Memory B cell (primary cell): Measurements from ENCODE around the gene NUTF2.
"Not testable (repeated sequence)": the region's sequence is repeated elsewhere in the genome, so short reads cannot be mapped to it uniquely, and the experiment has no call there.

ENCODE experiments used
- ATAC-seq: fragments of 150-1000 bp; cut with Tn5 transposase; 2 replicates; pipeline ENCODE4 v1.10.0; 2021; ENCODE audit warnings: low read depth, mild to moderate bottlenecking, moderate library complexity
- DNase-seq, 2 donors: peaks; one replicate each; pipeline ENCODE4 v3.0.0; 2022; ENCODE audit warnings: low spot score in 2 of 2
- H3K27ac Mint-ChIP-seq: one replicate; pipeline ENCODE4 v1.8.0; 2022; ENCODE audit warnings: mild to moderate bottlenecking, moderate library complexity, mixed read lengths
- H3K27me3 Mint-ChIP-seq: one replicate; pipeline ENCODE4 v1.8.0; 2022; ENCODE audit warnings: mixed read lengths
- H3K36me3 Mint-ChIP-seq: one replicate; pipeline ENCODE4 v1.8.0; 2022; ENCODE audit warnings: mild to moderate bottlenecking, mixed read lengths
- H3K4me1 Mint-ChIP-seq: one replicate; pipeline ENCODE4 v1.8.0; 2022; ENCODE audit warnings: mixed read lengths
- H3K4me3 Mint-ChIP-seq: one replicate; pipeline ENCODE4 v1.8.0; 2022; ENCODE audit warnings: mild to moderate bottlenecking, moderate library complexity, mixed read lengths
- H3K9me3 Mint-ChIP-seq: one replicate; pipeline ENCODE4 v1.8.0; 2022; ENCODE audit warnings: mixed read lengths

NUTF2 gene

DNA sequence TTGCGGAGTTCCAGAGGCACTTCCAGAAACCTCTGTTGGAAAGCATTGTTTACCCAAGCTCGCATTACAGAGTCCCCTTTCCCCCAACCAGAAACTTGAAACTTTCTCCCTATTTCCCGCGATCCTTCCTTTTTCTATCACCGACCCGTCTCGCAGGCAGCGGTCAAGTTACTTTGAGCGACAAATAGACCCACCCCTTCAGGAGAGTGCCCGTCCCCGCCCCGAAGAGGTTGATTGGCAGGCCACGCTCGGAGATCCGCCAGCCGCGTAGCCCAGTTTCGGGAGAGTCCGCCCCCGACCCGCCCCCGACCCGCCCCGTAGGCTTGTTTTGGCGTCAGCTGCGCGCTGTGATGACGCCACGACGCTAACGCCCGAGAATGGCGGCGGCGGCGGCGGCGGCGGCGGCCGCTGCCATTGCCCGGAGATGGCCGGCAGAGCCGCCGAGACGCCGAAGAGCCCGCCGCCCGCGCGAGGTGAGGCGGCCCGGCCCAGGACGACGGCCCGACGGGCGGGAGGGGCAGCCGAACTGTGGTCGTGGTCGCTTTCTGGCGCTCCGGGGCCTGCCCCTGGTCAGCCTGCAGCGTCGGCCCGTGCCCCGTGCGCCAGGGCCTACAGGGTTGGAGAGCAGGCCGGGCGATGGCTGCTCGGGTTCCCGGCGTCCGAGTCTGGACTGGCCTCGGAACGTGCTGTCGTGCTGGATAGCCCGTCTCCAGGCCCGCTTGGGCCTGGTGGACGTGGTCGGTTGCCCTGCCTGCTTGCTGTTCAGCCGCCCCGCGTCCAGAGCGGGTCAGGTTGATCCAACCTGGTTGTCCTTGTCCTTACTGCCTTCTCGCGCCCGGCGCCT lies 46.4 kb downstream of the NUTF2 start, which contains the start of gene PSKH1:
PSKH1 (plus strand) TSS at position 356 of the 844 bp plus-strand sequence. CDS start 15,496 bp downstream, outside the sequence.
- H3K4me3 Mint-ChIP-seq: peak within 1 kb of the TSS; percentile 97
- H3K9me3 Mint-ChIP-seq: no peaks in the 10 kb centered on the region

DNA sequence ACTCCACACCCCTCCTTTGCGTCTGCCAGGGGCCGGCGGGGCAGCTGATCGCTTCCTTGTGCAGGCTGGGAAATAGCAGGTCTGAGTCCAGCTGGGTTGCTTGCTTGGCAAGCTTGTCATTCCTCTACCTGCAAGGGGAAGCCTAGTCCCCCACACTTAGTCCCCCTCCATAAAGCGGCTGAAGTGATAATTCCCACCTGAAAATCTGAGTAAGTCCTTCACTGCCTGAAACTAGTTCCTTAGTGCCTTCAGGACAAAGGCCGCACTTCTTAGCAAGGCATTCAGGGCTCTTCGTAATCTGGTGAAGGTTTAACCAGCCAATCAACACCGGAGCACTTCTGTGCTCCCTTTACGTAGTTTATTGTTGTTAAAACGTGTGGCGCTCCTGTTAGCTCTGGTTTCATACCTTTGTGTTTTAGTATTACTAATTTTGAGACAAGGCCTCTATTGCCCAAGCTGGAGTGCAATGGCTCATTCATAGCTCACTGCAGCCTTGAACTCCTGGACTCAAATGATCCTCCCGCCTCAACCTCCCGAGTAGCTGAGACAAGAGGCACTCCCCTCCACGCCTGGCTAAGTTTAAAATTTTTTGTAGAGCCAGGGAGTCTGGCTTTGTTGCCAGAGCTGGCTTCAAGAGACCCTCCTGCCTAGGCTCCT lies 47.1 kb downstream of the NUTF2 start:
- H3K36me3 Mint-ChIP-seq: no peaks in the 10 kb centered on the region
- peak overlapping the region; percentile 88 for H3K27ac Mint-ChIP-seq
- peak overlapping the region; percentile 97 for H3K4me3 Mint-ChIP-seq
- H3K27me3 Mint-ChIP-seq: no peaks in the 10 kb centered on the region
- ATAC-seq: no peak
- H3K9me3 Mint-ChIP-seq: no peaks in the 10 kb centered on the region
- DNase-seq: no peak
- H3K4me1 Mint-ChIP-seq: peaks cover 17% of the 10 kb centered on the region

More for the DNA sequence above, 46.4 kb downstream of the NUTF2 start, which contains the start of gene PSKH1:
- peak; percentile 73 to 84 for DNase-seq
- peaks cover 17% of the 10 kb centered on the region for H3K4me1 Mint-ChIP-seq
- no peaks in the 10 kb centered on the region for H3K36me3 Mint-ChIP-seq
- ATAC-seq: peak; percentile 98
- no peaks in the 10 kb centered on the region for H3K27me3 Mint-ChIP-seq
- peak within 1 kb of the TSS; percentile 88 for H3K27ac Mint-ChIP-seq

DNA sequence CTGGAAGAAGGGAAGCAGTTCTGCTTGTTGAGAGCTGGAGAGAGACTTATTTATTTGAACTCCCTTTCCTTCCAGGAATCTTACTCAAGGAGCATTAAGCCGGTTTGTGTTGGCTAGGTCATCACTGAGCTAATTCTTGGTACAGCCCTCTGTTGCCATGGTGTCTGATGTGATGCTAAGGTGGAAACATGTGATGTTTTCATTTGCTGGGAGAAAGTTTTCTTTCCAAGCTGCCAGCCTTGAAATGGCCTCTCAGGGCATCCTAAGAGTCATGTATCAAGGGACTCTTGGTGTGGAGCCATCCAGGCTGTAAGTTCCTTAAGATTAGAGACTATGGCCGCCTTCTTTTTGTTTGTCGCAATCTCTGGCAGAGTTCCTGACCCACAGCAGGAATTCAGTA lies 50.5 kb downstream of the NUTF2 start:
- Mint-ChIP-seq H3K27ac (no peak overlapping the region), H3K9me3 (no peaks in the 10 kb centered on the region), H3K4me3 (no peak overlapping the region), H3K4me1 (peaks cover 23% of the 10 kb centered on the region), H3K36me3 (no peaks in the 10 kb centered on the region), H3K27me3 (no peaks in the 10 kb centered on the region)
- no peak for DNase-seq
- ATAC-seq: no peak

DNA sequence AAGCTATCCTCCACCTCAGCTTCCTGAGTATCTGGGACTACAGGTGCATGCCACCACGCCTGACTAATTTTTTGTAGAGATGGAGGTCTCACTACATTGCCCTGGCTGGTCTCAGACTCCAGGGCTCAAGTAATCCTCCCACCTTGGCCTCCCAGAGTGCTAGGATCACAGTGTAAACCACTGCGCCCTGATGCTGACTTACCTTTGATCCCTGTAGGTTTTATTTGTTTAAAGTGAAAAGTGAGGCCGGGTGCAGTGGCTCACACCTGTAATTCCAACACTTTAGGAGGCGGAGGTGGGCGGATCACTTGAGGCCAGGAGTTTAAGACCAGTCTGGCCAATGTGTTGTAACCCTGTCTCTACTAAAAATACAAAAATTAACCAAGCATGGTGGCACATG lies 55.0 kb downstream of the NUTF2 start:
- H3K27ac Mint-ChIP-seq: no peak overlapping the region
- no peak for ATAC-seq
- H3K36me3 Mint-ChIP-seq: peaks cover 7% of the 10 kb centered on the region
- no peak for DNase-seq
- no peak overlapping the region for H3K4me3 Mint-ChIP-seq
- H3K9me3 Mint-ChIP-seq: no peaks in the 10 kb centered on the region
- no peaks in the 10 kb centered on the region for H3K27me3 Mint-ChIP-seq
- H3K4me1 Mint-ChIP-seq: peaks cover 13% of the 10 kb centered on the region

DNA sequence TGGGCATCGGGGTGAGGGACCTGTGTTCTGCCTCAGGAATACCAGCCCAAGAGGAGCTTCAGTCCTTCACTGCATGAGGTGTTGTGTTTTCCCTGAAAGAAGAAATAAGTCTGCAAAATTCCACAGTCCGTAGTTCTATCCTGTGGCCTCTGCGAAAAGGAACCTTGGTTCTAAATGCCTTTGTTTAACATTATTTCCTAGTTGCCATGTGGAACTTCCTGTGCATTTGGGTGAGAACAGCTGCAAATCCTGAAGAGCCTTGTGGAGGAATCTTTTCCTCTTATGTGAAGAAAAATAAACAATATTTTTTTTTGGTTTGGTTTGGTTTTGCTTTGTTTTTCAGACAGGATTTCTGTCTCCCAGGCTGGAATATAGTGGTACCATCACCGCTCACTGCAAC lies 56.1 kb downstream of the NUTF2 start:
- no peak for ATAC-seq
- no peaks in the 10 kb centered on the region for H3K27me3 Mint-ChIP-seq
- H3K4me1 Mint-ChIP-seq: peaks cover 11% of the 10 kb centered on the region
- DNase-seq: no peak
- no peaks in the 10 kb centered on the region for H3K9me3 Mint-ChIP-seq
- no peak overlapping the region for H3K27ac Mint-ChIP-seq
- peaks cover 9% of the 10 kb centered on the region for H3K36me3 Mint-ChIP-seq
- no peak overlapping the region for H3K4me3 Mint-ChIP-seq

DNA sequence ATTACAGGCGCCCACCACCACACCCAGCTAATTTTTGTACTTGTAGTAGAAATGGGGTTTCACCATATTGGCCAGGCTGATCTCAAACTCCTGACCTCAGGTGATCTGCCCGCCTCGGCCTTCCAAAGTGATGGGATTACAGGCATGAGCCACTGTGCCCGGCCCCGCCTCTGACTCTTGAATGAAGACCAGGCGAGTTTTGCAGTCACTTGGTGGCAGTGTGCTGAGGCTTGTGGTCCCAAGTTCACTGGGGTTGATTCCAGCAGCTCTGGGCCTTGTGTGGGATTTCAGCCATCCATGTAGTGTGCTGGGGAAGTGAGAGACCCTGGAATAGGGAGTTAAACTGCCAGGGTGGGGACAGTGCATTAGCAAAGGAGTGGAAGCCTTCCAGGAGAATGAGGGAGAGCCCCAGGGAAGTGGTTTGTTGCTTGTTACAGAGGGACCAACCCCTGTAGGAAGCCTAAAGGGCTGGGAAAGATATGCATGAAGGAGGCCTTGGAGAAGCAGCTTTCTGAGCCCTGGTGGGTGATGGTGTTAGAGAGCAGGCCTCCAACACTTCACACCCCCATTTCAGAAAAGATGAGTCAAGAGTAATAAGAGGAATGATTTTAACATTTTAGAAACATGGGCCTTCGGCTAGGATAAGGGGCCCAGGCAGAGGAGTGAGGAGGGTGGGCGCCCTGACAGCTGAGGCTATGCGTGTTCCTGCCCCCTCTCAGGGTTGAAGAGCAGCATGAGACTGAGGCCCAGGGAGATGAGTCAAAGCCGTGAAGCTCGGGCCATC lies 60.9 kb downstream of the NUTF2 start:
- H3K36me3 Mint-ChIP-seq: peaks cover 17% of the 10 kb centered on the region
- no peak for ATAC-seq
- no peak overlapping the region for H3K27ac Mint-ChIP-seq
- H3K27me3 Mint-ChIP-seq: no peaks in the 10 kb centered on the region
- peaks cover 8% of the 10 kb centered on the region for H3K4me1 Mint-ChIP-seq
- no peak for DNase-seq
- no peaks in the 10 kb centered on the region for H3K9me3 Mint-ChIP-seq
- H3K4me3 Mint-ChIP-seq: no peak overlapping the region

DNA sequence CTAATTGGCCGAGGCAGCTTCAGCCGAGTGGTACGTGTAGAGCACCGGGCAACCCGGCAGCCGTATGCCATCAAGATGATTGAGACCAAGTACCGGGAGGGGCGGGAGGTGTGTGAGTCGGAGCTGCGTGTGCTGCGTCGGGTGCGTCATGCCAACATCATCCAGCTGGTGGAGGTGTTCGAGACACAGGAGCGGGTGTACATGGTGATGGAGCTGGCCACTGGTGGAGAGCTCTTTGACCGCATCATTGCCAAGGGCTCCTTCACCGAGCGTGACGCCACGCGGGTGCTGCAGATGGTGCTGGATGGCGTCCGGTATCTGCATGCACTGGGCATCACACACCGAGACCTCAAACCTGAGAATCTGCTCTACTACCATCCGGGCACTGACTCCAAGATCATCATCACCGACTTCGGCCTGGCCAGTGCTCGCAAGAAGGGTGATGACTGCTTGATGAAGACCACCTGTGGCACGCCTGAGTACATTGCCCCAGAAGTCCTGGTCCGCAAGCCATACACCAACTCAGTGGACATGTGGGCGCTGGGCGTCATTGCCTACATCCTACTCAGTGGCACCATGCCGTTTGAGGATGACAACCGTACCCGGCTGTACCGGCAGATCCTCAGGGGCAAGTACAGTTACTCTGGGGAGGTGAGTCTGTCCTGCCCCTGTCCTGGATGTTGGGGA lies 62.5 kb downstream of the NUTF2 start:
- no peaks in the 10 kb centered on the region for H3K27me3 Mint-ChIP-seq
- peaks cover 14% of the 10 kb centered on the region for H3K36me3 Mint-ChIP-seq
- DNase-seq (no peak), ATAC-seq (no peak)
- H3K9me3 Mint-ChIP-seq: no peaks in the 10 kb centered on the region
- no peak overlapping the region for H3K27ac Mint-ChIP-seq
- no peak overlapping the region for H3K4me3 Mint-ChIP-seq
- H3K4me1 Mint-ChIP-seq: peaks cover 8% of the 10 kb centered on the region

DNA sequence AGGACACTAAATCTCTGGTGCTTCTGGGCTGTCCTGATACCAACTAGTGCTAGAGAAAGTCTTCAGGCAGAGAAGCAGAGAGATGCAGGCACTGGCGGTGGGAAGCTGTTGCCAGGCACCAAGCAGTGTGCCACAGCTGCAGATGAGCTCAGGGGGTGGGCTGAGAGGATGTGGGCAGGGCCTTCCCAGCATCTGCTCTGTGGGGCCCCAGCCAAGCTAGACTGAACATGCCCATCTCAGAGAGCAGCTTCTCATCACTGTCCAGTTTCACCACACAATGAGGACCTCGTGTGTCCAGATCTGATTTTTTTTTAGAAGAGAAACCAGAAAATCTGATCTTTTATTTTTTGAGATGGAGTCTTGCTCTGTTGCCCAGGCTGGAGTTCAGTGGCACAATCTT lies 63.4 kb downstream of the NUTF2 start:
- H3K27me3 Mint-ChIP-seq: no peaks in the 10 kb centered on the region
- DNase-seq (no peak), ATAC-seq (peak; percentile 32)
- H3K9me3 Mint-ChIP-seq: no peaks in the 10 kb centered on the region
- peaks cover 9% of the 10 kb centered on the region for H3K4me1 Mint-ChIP-seq
- H3K27ac Mint-ChIP-seq: no peak overlapping the region
- peaks cover 14% of the 10 kb centered on the region for H3K36me3 Mint-ChIP-seq
- no peak overlapping the region for H3K4me3 Mint-ChIP-seq

DNA sequence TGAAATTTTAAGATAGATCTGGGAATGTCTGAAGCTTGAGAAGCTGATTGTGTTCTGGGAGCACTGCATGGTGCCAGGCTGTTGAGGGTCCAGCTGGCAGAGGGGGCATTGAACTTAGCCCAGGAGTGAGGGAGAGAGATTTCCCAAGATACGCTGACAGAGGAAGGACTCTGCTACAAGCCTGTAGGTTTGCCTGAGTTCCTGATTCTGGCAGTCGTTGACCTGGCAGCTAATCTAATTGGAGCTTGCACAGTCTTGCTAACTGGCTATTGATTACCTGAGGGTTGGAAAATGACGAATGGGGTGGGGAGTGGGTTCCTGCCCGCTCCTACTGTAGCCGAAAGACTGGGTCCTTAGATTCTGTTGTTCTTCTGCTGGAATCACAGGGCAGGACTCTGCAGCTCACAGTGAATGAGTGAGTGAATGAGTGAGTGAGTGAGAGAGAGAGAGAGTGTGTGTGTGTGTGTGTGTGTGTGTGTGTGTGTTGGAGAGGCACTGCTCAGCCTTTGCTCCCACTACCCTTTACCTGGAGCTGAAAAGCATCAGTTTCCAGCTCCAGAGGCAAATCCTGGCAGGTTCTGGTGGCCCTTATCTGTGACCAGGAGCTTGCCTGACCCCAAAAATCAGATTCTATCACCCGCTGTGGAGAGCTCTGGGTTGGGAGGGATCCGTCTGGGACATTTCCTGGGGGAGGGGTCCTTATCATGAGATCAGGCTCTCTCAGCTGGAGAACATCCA lies 68.2 kb downstream of the NUTF2 start:
- H3K36me3 Mint-ChIP-seq: peaks cover 6% of the 10 kb centered on the region
- H3K27ac Mint-ChIP-seq: no peak overlapping the region

DNA sequence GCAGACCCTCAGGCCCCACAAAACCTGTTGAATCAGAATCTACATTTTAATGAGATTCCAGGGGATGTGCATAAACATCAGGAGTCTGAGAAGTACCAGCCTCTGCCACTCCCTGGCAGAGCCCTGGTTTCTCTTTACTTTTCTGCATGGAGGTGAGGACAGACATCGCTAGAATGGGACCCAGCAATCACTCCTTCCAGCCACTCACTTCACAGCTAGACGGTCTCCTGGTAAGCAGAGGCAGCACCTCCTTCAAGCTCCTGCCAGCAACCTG lies 68.7 kb downstream of the NUTF2 start:
- H3K4me3 Mint-ChIP-seq, H3K9me3 Mint-ChIP-seq, ATAC-seq, DNase-seq, H3K27me3 Mint-ChIP-seq, H3K27ac Mint-ChIP-seq, H3K36me3 Mint-ChIP-seq: not testable (repeated sequence)
- H3K4me1 Mint-ChIP-seq: peaks cover 16% of the 10 kb centered on the region

More for the DNA sequence above, 68.2 kb downstream of the NUTF2 start:
- H3K9me3 Mint-ChIP-seq: no peaks in the 10 kb centered on the region
- H3K4me3 Mint-ChIP-seq: no peak overlapping the region
- H3K27me3 Mint-ChIP-seq: no peaks in the 10 kb centered on the region
- no peak for DNase-seq
- no peak for ATAC-seq
- peaks cover 16% of the 10 kb centered on the region for H3K4me1 Mint-ChIP-seq

DNA sequence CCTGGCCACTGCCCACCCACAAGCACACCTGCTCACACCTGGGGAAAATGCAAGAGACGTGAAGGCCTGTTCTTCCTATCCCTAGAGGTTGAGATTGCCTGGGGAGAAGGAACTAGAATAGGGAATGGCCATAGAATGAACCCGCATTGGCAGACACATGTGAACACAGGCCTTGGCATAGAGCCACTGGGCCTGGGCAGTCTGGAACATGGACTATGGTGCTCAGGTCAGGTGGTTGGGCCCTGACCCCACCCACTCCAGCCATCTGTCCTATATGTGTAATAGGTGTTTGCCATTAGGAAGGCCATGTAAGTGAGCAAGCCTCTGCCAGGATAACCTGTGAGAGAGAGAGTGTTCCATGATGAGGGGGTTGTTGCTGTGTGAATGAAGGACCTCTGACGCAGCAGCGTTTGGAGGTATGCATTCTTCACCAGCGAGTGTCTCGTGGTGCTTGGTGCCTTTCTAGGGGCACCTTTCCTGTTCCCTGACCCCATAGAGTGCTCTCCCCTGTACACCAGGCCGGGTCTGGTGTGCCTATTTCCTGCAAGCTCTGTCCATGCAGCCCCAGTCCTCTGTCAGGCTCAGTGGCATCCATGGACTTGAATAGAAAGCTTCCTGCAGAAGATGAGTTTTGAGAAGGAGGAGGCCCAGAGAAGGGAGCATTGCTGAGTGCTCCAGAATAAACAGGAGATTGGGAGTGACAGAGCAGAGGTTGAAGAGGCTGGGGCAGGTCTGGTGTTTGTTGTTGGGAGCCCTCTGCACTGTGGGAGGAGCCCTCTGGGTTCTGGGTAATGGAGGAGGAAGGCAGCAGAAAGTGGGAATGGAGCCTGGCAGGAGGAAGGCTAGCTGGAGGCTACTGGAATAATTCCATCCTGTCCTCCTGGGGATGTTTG lies 69.3 kb downstream of the NUTF2 start:
- H3K27ac Mint-ChIP-seq: no peak overlapping the region
- no peak overlapping the region for H3K4me3 Mint-ChIP-seq
- peaks cover 6% of the 10 kb centered on the region for H3K36me3 Mint-ChIP-seq
- ATAC-seq (no peak), DNase-seq (no peak)
- peaks cover 16% of the 10 kb centered on the region for H3K4me1 Mint-ChIP-seq
- H3K27me3 Mint-ChIP-seq: no peaks in the 10 kb centered on the region
- no peaks in the 10 kb centered on the region for H3K9me3 Mint-ChIP-seq

DNA sequence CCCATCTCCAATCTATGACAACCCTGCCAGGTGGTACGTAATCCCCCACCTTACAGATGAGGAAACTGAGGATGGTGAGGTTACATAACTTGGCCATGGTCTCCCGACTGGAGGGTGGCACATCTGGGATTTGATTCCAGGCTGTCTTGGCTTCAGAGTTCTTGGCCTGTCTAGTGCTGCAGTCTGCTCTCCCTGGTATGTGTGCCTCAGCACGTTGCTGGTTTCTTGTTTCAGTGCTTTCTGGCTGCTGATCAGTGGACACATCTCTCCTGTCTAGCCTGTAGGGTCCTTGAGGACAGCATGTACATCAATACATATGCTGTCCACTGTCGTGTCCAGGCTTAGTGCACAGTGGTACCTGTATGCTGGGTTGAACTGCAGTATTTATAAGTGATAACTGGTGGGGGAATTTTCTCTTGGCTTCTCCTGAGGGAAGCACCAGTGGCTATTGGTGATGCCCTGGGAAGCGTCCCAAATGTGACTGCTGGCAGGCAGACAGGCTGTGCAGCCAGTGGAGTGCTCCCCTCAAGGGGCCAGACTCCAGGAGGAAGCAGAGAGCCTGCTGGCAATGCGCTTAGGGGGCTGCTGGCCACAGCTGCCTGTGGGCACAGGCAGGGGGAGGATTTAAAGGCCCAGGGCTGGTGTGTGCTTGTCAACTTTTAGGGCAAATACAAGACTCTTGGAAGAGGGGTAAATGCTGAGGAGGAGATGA lies 70.6 kb downstream of the NUTF2 start:
- ATAC-seq (no peak), DNase-seq (no peak)
- Mint-ChIP-seq H3K36me3 (peaks cover 2% of the 10 kb centered on the region), H3K4me1 (peaks cover 17% of the 10 kb centered on the region), H3K27me3 (no peaks in the 10 kb centered on the region), H3K9me3 (no peaks in the 10 kb centered on the region), H3K4me3 (no peak overlapping the region), H3K27ac (no peak overlapping the region)
